HFFc6 (cell line): ENCODE data around the gene EIF5A. TPM values are rescaled to one million over a fixed set of nuclear protein-coding genes. Genes with fewer than 3 reads are reported as not detected.

ENCODE experiments used
- DNase-seq: peaks from one replicate; pipeline ENCODE4 v3.0.0-alpha.2; 2018
- H3K27ac Mint-ChIP-seq: 2 replicates; pipeline ENCODE4 v1.8.0; 2020; ENCODE audit warnings: mild to moderate bottlenecking, mixed read lengths
- H3K27me3 Mint-ChIP-seq: 2 replicates; pipeline ENCODE4 v1.8.0; 2021; ENCODE audit warnings: mild to moderate bottlenecking, moderate library complexity, mixed read lengths; ENCODE audit not compliant: insufficient read depth
- H3K36me3 Mint-ChIP-seq: 2 replicates; pipeline ENCODE4 v1.8.0; 2021; ENCODE audit warnings: low read depth, mixed read lengths
- H3K4me1 Mint-ChIP-seq: 2 replicates; pipeline ENCODE4 v1.8.0; 2020; ENCODE audit warnings: low read depth, mixed read lengths
- H3K4me3 Mint-ChIP-seq: 2 replicates; pipeline ENCODE4 v1.8.0; 2020; ENCODE audit warnings: mild to moderate bottlenecking, moderate library complexity, mixed read lengths
- H3K9me3 Mint-ChIP-seq: 2 replicates; pipeline ENCODE4 v1.8.0; 2020; ENCODE audit warnings: mild to moderate bottlenecking, mixed read lengths
- CTCF ChIP-seq: fragments of 200-600 bp; sonication (generic); IDR thresholded peaks from 2 replicates; pipeline ENCODE4 v1.5.0; 2021; ENCODE audit warnings: antibody characterized with exemption, mild to moderate bottlenecking
- total RNA-seq, 6 experiments: library from RNA; stranded (reverse); fragmentation: NEBNext Ultra II Directional; extraction: Animal tissue kit (Norgen Biotek cat#: 25700); gene quantifications; 2 replicates in 1 of 6; 3 replicates in 5 of 6; pipeline ENCODE4 v1.2.3, GENCODE V29; 2021

The EIF5A gene
- total RNA-seq, 6 experiments from 2014 or later = 1,011 to 1,116 (median 1,072) TPM

GRCh38 chr17:7324438-7324779, 17.0 kb downstream of the EIF5A start:
- peaks cover 9% of the 10 kb centered on the region for H3K36me3 Mint-ChIP-seq
- no peak overlapping the region for H3K27ac Mint-ChIP-seq

GRCh38 chr17:7325031-7325528, 17.7 kb downstream of the EIF5A start:
- Mint-ChIP-seq H3K27ac (no peak overlapping the region), H3K4me3 (no peak overlapping the region), H3K27me3 (no peaks in the 10 kb centered on the region), H3K9me3 (no peaks in the 10 kb centered on the region), H3K4me1 (peaks cover 15% of the 10 kb centered on the region), H3K36me3 (peaks cover 9% of the 10 kb centered on the region)
- no peak for TF ChIP-seq CTCF
- DNase-seq = no peak

More at GRCh38 chr17:7324438-7324779, 17.0 kb downstream of the EIF5A start:
- H3K4me1 Mint-ChIP-seq = peaks cover 15% of the 10 kb centered on the region
- no peak overlapping the region for H3K4me3 Mint-ChIP-seq
- no peaks in the 10 kb centered on the region for H3K9me3 Mint-ChIP-seq
- peak; percentile 60 for TF ChIP-seq CTCF
- no peak for DNase-seq
- no peaks in the 10 kb centered on the region for H3K27me3 Mint-ChIP-seq

- TF ChIP-seq CTCF = no peak
- H3K36me3 Mint-ChIP-seq = peaks cover 6% of the 10 kb centered on the region
- H3K27ac Mint-ChIP-seq = no peak overlapping the region
- H3K27me3 Mint-ChIP-seq = peaks cover 1% of the 10 kb centered on the region
- no peak for DNase-seq
- no peaks in the 10 kb centered on the region for H3K9me3 Mint-ChIP-seq
- no peak overlapping the region for H3K4me3 Mint-ChIP-seq
- peaks cover 15% of the 10 kb centered on the region for H3K4me1 Mint-ChIP-seq
Observed at GRCh38 chr17:7326186-7326585, 18.8 kb downstream of the EIF5A start.

GRCh38 chr17:7327056-7327455, 19.6 kb downstream of the EIF5A start:
- Mint-ChIP-seq H3K4me3 (no peak overlapping the region), H3K4me1 (peaks cover 15% of the 10 kb centered on the region), H3K36me3 (no peaks in the 10 kb centered on the region), H3K27me3 (peaks cover 3% of the 10 kb centered on the region), H3K9me3 (no peaks in the 10 kb centered on the region), H3K27ac (no peak overlapping the region)
- TF ChIP-seq CTCF = no peak
- no peak for DNase-seq

GRCh38 chr17:7327501-7327900, 20.1 kb downstream of the EIF5A start:
- no peak for DNase-seq
- Mint-ChIP-seq H3K36me3 (no peaks in the 10 kb centered on the region), H3K9me3 (no peaks in the 10 kb centered on the region), H3K4me1 (peaks cover 15% of the 10 kb centered on the region), H3K4me3 (no peak overlapping the region), H3K27me3 (peaks cover 3% of the 10 kb centered on the region), H3K27ac (no peak overlapping the region)
- TF ChIP-seq CTCF = no peak

GRCh38 chr17:7328009-7328408, 20.6 kb downstream of the EIF5A start:
- H3K27ac Mint-ChIP-seq = peak overlapping the region; percentile 77
- H3K4me3 Mint-ChIP-seq = peak overlapping the region; percentile 100
- H3K9me3 Mint-ChIP-seq = no peaks in the 10 kb centered on the region

More at GRCh38 chr17:7328009-7328408, 20.6 kb downstream of the EIF5A start:
- H3K27me3 Mint-ChIP-seq = peaks cover 3% of the 10 kb centered on the region
- TF ChIP-seq CTCF = no peak
- no peak for DNase-seq
- H3K4me1 Mint-ChIP-seq = peaks cover 15% of the 10 kb centered on the region
- no peaks in the 10 kb centered on the region for H3K36me3 Mint-ChIP-seq
